OCI-LY7 (cell line): ENCODE results near the gene KRT36. TPM values are rescaled to one million over a fixed set of nuclear protein-coding genes. Genes with fewer than 3 reads are reported as not detected.

Experiments used
- BruUV-seq: library from RNA; stranded (reverse); fragments of 400-500 nt; replicated peaks from 2 replicates; lab custom pipeline; 2021; lab: Mats Ljungman, UMichigan
- CTCF ChIA-PET: fragments of 300-600 bp; sonication (Branson Sonifier 250); formaldehyde crosslinking; loops from one replicate; lab custom pipeline; 2022; ENCODE audit warnings: antibody characterized with exemption; ENCODE audit not compliant: unreplicated experiment; lab: Charles Lee
- POLR2A ChIA-PET: fragments of 300-600 bp; sonication (Branson Sonifier 250); formaldehyde crosslinking; loops from one replicate; lab custom pipeline; 2022; ENCODE audit warnings: antibody characterized with exemption; lab: Charles Lee
- DNase-seq: peaks from one replicate; pipeline ENCODE4 v3.0.0-alpha.2; 2015; ENCODE audit warnings: low spot score
- H2AFZ ChIP-seq: fragments of 200-600 bp; sonication (generic), shearing (Covaris generic); 2 replicates; pipeline ENCODE4 v1.6.1; 2014; ENCODE audit warnings: mild to moderate bottlenecking, antibody characterized with exemption, low read length, moderate library complexity
- H3K27ac ChIP-seq: fragments of 200-600 bp; sonication (generic); 2 replicates; pipeline ENCODE4 v1.5.1; 2014; ENCODE audit warnings: mixed run types, low read depth, mild to moderate bottlenecking, moderate library complexity, low read length, inconsistent platforms; ENCODE audit not compliant: poor library complexity, severe bottlenecking
- H3K36me3 ChIP-seq: fragments of 200-600 bp; sonication (generic); 2 replicates; pipeline ENCODE4 v1.6.1; 2014; ENCODE audit warnings: mild to moderate bottlenecking, antibody characterized with exemption, low read length, moderate library complexity, mixed read lengths; ENCODE audit not compliant: insufficient read depth
- H3K4me1 ChIP-seq: fragments of 200-600 bp; sonication (generic); 2 replicates; pipeline ENCODE4 v1.5.1; 2014; ENCODE audit warnings: mild to moderate bottlenecking, low read length; ENCODE audit not compliant: insufficient read depth, poor library complexity, severe bottlenecking
- H3K4me2 ChIP-seq: fragments of 200-600 bp; sonication (generic); 2 replicates; pipeline ENCODE4 v1.6.1; 2014; ENCODE audit warnings: mild to moderate bottlenecking, low read length
- H3K4me3 ChIP-seq: fragments of 200-600 bp; sonication (generic); 2 replicates; pipeline ENCODE4 v1.5.1; 2014; ENCODE audit warnings: mild to moderate bottlenecking, low read depth, low read length; ENCODE audit not compliant: poor library complexity, severe bottlenecking
- H3K79me2 ChIP-seq: fragments of 200-600 bp; sonication (generic); 2 replicates; pipeline ENCODE4 v1.6.1; 2016; ENCODE audit warnings: low read depth, mild to moderate bottlenecking, low read length, moderate library complexity, mixed read lengths; ENCODE audit not compliant: insufficient read depth
- H3K9me2 ChIP-seq: fragments of 200-600 bp; sonication (generic); 2 replicates; pipeline ENCODE4 v1.6.1; 2016; ENCODE audit warnings: mild to moderate bottlenecking, low read length, mixed read lengths; ENCODE audit not compliant: insufficient read depth
- H3K9me3 ChIP-seq: fragments of 200-600 bp; sonication (generic); 2 replicates; pipeline ENCODE4 v1.6.1; 2014; ENCODE audit warnings: mild to moderate bottlenecking, mixed run types, low read length, mixed read lengths
- H4K20me1 ChIP-seq: fragments of 200-600 bp; sonication (generic); 2 replicates; pipeline ENCODE4 v1.6.1; 2014; ENCODE audit warnings: mild to moderate bottlenecking, antibody characterized with exemption, low read length, moderate library complexity, mixed read lengths; ENCODE audit not compliant: insufficient read depth
- EZH2phosphoT487 ChIP-seq: fragments of 200-600 bp; sonication (generic); IDR thresholded peaks from 2 replicates; pipeline ENCODE4 v1.6.1; 2018; ENCODE audit warnings: low read depth, borderline replicate concordance, mild to moderate bottlenecking, mixed run types, antibody characterized with exemption, low read length, moderate library complexity, mixed read lengths
- intact Hi-C: fragments of 100-400 bp; cut with micrococcal nuclease; formaldehyde crosslinking; loops from one replicate; pipeline ENCODE4 v1.10.0; 2022; ENCODE audit not compliant: unreplicated experiment
- total RNA-seq, 2 experiments: library from RNA; depleted of rRNA in 1 of 2; stranded (reverse); fragments of >200 nt in 1 of 2; shearing (Covaris generic) in 1 of 2; gene quantifications; 2 replicates each; pipeline ENCODE4 v1.2.3, GENCODE V29; 2014 to 2022
- TF ChIP-seq, protein P1 (sequence below): fragments of 200-600 bp; sonication (generic); conservative IDR thresholded peaks from 2 replicates; pipeline ENCODE4 v1.5.1; 2014; ENCODE audit warnings: mild to moderate bottlenecking, antibody characterized with exemption, low read length, moderate library complexity, mixed read lengths

The KRT36 gene
- total RNA-seq, 2 experiments from 2014 or later, result not detected

GRCh38 chr17:41468346-41468745, 21.4 kb downstream of the KRT36 start:
- ChIA-PET POLR2A (no interaction called here), CTCF (no interaction called here)
- no peaks in the 10 kb centered on the region for H3K4me1 ChIP-seq
- no peak for TF ChIP-seq EZH2phosphoT487
- TF ChIP-seq, protein P1, sequence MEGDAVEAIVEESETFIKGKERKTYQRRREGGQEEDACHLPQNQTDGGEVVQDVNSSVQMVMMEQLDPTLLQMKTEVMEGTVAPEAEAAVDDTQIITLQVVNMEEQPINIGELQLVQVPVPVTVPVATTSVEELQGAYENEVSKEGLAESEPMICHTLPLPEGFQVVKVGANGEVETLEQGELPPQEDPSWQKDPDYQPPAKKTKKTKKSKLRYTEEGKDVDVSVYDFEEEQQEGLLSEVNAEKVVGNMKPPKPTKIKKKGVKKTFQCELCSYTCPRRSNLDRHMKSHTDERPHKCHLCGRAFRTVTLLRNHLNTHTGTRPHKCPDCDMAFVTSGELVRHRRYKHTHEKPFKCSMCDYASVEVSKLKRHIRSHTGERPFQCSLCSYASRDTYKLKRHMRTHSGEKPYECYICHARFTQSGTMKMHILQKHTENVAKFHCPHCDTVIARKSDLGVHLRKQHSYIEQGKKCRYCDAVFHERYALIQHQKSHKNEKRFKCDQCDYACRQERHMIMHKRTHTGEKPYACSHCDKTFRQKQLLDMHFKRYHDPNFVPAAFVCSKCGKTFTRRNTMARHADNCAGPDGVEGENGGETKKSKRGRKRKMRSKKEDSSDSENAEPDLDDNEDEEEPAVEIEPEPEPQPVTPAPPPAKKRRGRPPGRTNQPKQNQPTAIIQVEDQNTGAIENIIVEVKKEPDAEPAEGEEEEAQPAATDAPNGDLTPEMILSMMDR, result no peak
- H3K9me3 ChIP-seq, result no peaks in the 10 kb centered on the region
- H3K4me3 ChIP-seq, result no peak overlapping the region
- H3K27ac ChIP-seq, result no peak overlapping the region
- no TSS peak for BruUV-seq
- H3K79me2 ChIP-seq, result no peaks in the 10 kb centered on the region
- no peak for DNase-seq
- H2AFZ ChIP-seq, result no peak overlapping the region
- no peaks in the 10 kb centered on the region for H3K9me2 ChIP-seq
- intact Hi-C loops, result no loop called here
- H4K20me1 ChIP-seq, result no peaks in the 10 kb centered on the region
- H3K4me2 ChIP-seq, result no peak overlapping the region
- no peaks in the 10 kb centered on the region for H3K36me3 ChIP-seq

- BruUV-seq, result no TSS peak
These were observed 22.1 kb downstream of the KRT36 start for GRCh38 chr17:41467561-41467960.

GRCh38 chr17:41466988-41467387, 22.7 kb downstream of the KRT36 start, which contains the start of gene KRT32:
Gene KRT32 (minus strand): TSS chr17:41467386. CDS start chr17:41467325, 61 bp downstream.
- no peak within 1 kb of the TSS for H3K4me3 ChIP-seq
- no TSS peak for BruUV-seq
- H3K27ac ChIP-seq, result no peak within 1 kb of the TSS
- H2AFZ ChIP-seq, result no peak within 1 kb of the TSS
- H3K4me1 ChIP-seq, result no peaks in the 10 kb centered on the region
- no peaks in the 10 kb centered on the region for H4K20me1 ChIP-seq
- H3K9me2 ChIP-seq, result no peaks in the 10 kb centered on the region
- ChIA-PET CTCF (no interaction called here), POLR2A (no interaction called here)
- intact Hi-C loops, result no loop called here
- no peaks in the 10 kb centered on the region for H3K9me3 ChIP-seq
- no peaks in the 10 kb centered on the region for H3K36me3 ChIP-seq
- H3K4me2 ChIP-seq, result no peak within 1 kb of the TSS
- H3K79me2 ChIP-seq, result no peaks in the 10 kb centered on the region
- TF ChIP-seq, protein P1, result no peak
- TF ChIP-seq EZH2phosphoT487, result no peak
- no peak for DNase-seq

More at GRCh38 chr17:41467561-41467960, 22.1 kb downstream of the KRT36 start:
- Histone ChIP-seq H3K9me2 (no peaks in the 10 kb centered on the region), H4K20me1 (no peaks in the 10 kb centered on the region), H3K4me1 (no peaks in the 10 kb centered on the region), H3K36me3 (no peaks in the 10 kb centered on the region), H3K9me3 (no peaks in the 10 kb centered on the region), H3K79me2 (no peaks in the 10 kb centered on the region), H3K4me2 (no peak overlapping the region), H2AFZ (no peak overlapping the region), H3K4me3 (no peak overlapping the region), H3K27ac (no peak overlapping the region)
- CTCF ChIA-PET, result no interaction called here
- POLR2A ChIA-PET, result interaction anchor here (0.6 kb wide), 1 partner anchor 576 kb away, joined by 3 read pairs; no protein-coding TSS in a partner anchor
- no peak for TF ChIP-seq EZH2phosphoT487
- TF ChIP-seq, protein P1, result no peak
- intact Hi-C loops, result no loop called here
- DNase-seq, result no peak
